A673 (cell line): ENCODE results near the gene HAUS7.

ENCODE experiments used
- CTCF ChIP-seq: fragments of 300-800, 200-600 bp; sonication (generic); conservative IDR thresholded peaks from 2 replicates; pipeline ENCODE4 v1.5.1; 2017; ENCODE audit warnings: low read depth, mild to moderate bottlenecking, antibody characterized with exemption, low read length, moderate library complexity, mixed read lengths
- EZH2 ChIP-seq: fragments of 200-600 bp; sonication (generic); IDR thresholded peaks from 2 replicates; pipeline ENCODE4 v1.6.1; 2017; ENCODE audit warnings: borderline replicate concordance, low read depth, mild to moderate bottlenecking, mixed read lengths, antibody characterized with exemption, low read length; ENCODE audit not compliant: poor library complexity, severe bottlenecking

GRCh38 chrX:153454901-153455550 is 15.3 kb downstream of the HAUS7 start:
- no peak for TF ChIP-seq CTCF
- no peak for TF ChIP-seq EZH2
